ENCODE data around the gene LPCAT1.
"Not testable (repeated sequence)": the region's sequence is repeated elsewhere in the genome, so short reads cannot be mapped to it uniquely, and the experiment has no call there.

The LPCAT1 gene

DNA sequence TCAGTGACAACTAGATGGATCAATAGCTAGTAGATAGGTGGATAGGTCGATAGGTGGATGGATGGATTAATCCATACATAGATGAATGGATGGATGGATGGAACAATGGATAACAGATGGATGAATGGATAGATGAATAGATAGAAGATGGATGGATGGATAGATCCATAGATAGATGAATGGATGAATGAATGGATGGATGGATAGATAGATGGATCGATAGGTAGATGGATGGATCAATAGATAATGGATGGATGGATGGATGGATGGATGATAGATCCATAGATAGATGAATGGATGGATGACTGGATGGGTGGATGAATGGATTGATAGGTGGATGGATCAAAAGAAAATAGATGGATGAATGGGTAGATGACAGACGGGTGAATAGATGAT lies 83.7 kb downstream of the LPCAT1 start:
- DNase-seq: no peak

DNA sequence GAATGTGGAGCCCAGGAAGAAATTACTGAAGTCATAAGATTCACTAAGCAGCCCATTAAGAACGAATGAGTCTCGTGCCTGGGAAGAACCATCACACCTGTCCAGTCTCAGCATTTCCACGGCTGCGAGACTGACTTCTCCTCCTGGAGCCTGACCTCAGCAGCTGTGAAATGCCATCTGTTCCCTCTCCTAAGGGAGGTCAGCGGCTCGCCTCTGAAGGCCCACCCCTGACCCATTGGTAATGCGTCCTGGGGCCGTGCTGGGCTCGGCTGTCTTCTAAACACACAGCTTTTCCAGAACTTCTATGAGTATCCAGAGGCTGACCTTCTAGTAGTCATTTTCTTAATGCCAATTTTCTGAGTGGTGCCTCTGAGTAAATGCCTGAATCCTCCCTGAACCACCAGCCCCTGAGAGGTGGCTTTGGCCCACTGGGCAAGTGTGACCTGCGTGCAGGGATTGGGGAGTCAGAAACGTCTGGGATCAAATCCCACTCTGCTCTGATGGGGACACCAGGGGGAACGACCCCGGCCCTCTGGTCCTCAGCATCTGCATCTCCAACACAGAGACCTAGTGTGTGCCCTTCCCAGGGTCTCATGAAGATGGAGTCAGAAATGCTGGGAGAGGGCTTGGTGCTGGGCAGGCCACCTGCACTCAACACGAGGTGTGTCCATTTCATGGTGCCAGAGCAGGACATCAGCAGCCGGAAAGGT lies 84.2 kb downstream of the LPCAT1 start:
- no peak for DNase-seq

DNA sequence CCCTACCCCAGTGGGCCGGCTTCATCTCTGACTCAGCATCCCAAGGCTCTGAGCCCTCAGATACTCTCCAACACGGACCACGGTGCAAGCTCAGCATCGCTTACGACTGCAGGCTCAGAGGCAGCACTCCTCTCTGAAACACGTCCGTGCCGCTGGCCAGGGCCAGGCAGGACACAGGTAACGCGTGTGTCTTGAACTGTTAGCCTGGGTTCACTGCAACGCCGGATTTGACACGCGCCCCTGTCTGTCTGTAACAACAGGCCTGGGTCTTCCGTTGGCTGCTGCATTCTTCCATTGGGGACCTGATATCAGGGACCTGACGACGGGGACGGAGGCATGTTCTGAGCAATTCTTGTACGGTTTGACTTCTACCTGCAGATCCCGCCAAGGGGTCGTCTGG lies 84.9 kb downstream of the LPCAT1 start:
- no peak for DNase-seq

DNA sequence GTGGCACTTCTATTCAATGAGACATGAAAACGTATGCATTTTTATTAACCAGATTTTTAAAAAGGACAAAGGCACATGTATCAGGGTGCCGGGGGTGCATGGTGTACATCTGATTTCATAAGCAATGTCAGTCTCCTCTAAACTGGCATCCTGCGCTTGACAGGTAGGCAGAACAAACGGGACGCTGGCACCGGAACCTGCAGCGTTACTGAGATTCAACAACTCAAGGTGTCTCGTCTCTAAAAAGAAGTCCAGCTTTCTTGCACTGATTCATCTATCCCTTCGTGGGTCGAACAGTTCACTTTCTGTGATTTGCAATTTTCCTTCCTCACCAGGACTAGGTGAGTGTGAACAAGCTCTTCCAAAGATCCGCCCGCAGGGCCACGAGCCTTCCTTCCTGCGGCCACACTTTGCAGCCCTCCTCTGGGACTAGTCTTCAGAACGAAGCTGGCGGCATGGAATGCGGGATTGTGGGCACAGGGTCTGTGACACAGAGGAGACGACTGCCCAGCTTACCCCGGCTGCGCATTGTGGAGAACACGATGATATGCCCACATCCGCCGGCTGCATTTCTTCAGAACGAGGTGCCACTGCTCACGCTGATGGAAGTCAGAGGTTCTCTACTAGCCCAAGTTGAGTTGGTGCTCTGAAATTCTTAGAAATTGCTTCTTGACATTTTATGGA lies 85.7 kb downstream of the LPCAT1 start:
- DNase-seq: no peak

DNA sequence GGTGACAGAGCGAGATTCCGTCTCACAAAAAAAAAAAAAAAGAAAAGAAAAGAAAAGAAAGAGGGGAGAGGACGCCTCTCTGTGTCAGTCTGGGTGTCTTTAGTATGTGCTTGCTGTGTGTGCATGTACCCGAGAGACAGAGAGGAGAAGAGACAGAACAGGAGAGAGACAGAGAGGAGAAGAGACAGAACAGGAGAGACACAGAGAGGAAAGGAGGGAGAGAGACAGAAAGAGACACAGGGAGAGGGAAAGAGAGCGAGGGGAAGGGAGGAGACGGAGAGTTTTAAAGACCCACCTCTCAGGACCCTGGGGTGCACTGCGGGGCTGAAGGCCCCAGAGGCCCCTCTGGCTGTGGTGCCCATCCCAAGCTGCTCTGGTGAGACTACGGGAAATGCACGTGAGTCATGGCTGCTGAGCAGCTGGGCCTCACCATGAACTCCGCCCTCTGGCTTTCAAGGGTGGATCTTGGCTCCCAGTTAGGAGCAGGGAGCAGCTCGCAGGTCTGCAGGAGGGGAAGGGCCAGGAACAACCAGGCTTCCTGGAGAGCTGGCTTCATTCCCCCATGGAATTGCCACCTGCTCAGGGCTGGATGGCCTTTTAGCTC lies 86.4 kb downstream of the LPCAT1 start:
- DNase-seq: no peak

DNA sequence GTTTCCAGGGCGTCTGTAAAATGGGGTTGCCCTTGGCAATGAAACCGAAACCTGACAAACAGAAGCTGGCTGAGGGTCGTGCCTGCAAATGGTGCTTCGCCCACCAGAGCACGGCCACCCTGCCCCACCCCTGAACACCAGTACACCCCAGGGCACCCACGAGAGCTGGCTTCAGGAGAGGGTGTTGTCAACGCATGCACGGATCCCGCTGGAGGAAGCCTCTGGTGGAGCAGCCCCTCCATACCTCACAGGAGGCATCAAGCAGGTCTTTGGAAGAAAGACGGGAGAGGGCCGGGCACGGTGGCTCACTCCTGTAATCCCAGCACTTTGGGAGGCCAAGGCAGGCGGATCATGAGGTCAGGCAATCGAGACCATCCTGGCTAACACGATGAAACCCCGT lies 87.1 kb downstream of the LPCAT1 start:
- no peak for DNase-seq

DNA sequence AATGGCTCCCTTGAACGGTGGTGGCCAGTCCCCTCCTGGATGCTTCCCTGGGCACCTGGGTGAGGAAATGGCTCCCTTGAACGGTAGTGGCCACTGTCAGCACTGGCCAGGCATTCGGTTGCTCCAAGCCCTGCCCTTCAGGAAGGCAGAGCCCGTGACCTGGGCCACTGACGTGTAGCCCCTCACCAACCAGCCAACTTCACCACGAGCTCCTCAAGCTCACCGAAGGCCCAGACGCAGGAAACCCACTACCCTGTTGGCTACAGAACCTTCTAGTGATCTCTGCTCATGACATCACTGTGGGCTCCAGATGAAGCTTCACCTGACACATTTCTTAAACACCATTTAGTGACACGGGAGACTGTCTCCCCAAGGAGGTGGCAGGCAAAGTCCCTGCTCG lies 87.7 kb downstream of the LPCAT1 start:
- DNase-seq: no peak

DNA sequence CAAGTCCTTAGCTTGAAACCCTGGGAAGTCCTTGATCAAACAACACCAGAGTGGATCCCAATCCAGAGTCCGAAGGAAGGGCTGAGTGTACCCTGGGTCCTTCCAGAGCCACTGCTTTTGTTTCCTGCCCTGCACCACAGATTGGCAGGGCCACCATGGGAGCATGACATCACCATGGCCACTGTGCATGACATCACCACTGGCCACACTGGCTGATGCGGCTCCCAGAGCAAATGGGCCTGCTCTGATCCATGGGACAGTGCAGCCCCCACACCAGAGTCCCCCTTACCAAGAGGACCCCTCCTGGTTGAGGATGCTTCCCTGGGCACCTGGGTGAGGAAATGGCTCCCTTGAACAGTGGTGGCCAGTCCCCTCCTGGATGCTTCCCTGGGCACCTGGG lies 88.4 kb downstream of the LPCAT1 start:
- no peak for DNase-seq

DNA sequence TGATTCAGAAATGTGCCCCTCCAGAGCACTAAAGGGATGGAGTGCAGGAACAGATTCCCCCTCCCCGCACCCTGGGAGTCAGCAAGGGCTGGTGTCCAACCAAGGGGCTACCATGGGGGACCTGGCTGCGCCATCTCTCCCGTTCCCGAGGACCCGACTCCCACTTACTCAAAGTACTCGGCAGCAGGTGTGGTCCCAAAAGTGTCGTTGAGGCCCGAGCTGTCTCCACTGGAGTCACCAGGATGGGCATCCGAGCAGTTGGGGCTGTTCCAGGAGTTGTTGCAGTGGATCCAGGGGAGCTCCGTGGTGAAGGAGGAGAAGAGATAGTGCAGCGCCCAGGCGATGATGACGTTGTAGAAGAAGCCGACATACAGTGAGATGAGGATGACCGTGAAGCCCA lies 91.5 kb downstream of the LPCAT1 start:
- no peak for DNase-seq

DNA sequence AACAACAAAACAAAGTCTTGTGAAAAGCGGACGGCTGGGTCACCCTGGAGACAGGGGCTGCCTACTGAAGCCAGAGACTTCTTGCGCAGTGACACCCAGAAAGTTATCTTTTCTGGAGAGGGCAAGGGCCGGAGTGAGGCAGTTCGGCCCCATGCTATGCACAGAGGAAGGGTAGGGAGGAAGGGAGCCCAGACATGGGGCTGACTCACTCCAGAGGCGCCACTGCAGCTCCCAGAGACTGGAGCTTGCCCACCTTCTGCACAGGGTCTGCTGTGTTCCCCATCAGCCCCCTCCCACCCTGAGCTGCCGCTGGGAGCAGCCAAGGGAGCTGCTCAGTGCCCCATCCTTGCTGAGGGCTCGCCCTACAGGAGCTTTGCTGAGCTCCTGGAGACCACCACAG lies 91.9 kb downstream of the LPCAT1 start:
- no peak for DNase-seq

DNA sequence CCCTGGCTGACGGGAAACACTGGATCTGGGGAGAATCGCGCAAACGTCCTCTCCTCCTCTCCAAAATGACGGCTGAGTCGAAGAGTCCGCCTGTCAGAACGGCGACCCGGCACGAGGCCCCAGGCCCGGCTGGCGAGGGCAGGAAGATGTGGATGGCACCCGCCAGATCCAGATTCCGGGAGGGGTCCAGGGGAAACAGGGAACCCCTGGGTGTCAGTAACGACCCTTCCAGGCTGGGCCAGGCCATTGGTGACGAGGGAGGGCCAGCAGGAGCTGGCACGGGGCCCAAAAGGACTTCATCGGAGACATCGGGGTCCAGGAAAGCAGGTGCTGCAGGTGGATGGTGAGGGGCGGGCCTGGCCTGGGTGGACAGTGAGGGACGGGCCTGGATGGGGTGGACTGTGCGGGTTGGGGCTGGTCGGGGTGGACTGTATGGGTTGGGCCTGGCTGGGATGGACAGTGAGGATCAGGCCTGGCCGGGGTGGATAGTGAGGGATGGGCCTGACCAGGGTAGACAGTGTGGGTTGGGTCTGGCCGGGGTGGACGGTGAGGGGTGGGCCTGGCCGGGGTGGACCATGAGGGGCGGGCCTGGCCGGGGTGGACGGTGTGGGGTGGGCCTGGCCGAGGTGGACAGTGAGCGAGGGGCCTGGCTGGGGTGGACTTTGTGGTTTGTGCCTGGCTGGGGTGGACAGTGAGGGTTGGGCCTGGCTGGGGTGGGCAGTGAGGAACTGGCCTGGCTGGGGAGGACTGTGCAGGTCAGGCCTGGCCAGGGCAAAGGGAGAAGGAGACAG lies 92.5 kb downstream of the LPCAT1 start:
- DNase-seq: no peak

DNA sequence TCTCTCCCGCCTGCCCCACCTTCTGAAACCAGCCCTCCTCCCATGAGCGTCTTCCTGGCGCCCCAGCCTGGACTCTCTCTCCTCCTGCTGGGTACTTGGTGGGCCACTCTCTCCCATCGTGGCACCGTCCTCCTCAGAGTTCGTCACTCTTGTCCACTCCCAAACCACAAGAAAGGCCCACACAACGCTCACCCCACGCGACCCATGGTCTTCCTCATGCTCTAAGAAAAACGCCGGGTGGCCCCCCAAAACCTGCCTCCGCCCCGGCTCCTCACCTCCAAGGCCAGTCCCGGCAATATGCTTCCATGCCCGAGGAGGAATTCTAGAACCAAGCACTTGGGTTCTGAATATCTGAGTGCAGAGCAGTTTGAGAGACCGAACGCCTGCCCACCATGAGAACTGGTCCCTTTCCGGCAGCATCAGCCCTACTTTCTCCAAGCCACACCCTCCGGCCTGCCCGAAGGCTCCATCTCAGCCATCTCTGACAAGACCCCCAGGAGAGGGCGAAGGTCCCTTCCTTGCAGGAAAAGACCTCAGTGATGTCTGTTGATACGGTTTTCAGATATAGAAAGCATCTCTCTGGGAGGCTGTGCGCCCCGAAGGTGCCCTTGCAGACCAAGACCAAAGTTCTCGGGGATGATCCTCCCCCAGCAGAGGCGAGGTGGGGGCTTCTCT lies 93.5 kb downstream of the LPCAT1 start:
- no peak for DNase-seq

DNA sequence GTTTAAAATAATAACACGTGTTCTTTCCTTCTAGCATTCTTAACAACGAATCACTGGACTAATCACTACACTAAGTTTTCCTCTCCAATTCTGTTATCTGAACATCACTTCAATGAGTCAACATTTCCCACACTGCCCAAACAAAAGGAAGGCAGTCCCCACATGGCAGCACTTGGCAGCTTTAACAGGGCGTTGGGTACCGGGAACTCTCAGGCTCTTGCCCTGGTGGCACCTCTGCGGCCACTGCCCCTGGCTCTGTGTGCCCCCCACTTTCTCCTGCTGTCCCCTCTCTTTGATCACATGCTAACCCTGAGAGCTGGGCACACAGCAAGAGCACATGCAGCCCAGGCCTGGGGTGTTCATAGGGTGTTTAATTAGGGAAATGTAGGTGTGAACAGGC lies 94.3 kb downstream of the LPCAT1 start:
- DNase-seq: no peak

DNA sequence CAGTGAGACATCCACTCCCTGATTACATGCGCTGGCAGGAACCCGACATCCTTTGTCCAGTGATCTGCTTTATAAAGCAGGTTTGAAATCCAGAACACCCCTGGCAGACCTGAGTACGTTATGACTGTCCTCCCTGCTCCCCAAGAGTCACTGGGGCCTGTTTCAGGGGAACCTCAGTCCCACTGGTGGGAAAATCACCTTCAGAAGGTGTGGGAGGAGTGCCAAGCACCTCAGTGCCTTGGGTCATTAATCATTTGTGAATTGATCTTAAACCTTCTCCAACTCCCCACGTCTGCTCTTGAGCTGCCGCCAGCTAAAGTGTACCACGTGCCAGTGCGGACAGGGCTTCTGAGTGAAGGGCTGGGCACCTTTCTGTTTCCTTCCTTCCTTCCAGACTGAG lies 94.7 kb downstream of the LPCAT1 start:
- DNase-seq: no peak

DNA sequence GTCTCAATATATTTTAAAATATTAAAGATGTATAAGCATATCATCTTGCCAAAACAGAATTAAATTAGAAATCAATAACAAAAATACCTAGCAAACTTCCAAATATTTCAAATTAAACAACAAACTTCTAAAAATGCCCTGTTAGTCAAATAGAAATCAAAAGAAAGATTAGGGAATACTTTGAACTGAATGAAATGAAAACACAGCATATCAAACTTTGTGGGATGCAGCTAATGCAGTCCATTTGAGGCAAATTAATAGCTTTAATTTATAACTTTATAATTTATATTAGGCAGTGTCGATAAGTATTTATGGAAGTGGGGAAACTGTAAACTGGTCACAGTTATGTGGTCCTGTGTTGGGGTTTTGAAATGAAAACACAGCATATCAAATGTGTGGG lies 95.7 kb downstream of the LPCAT1 start:
- DNase-seq: no peak

DNA sequence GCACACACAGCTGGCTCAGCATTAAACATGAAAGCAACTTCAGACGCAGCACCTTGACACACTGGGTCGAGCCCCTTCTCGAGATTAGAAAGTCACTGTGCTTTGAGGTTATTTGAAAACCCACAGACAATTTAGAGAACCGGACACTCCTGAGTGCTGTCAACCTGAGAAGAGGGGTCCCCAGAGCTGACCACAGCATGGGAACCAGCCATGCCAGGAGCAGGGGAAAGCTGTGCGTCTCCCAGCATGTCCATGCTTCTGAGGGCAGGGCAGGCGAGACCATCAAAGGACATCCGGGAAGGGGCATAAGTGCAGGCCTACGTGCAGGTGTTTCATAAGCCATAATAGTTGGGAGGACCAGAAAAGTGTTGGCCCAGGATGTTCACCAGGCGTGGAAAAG lies 99.0 kb downstream of the LPCAT1 start:
- no peak for DNase-seq

DNA sequence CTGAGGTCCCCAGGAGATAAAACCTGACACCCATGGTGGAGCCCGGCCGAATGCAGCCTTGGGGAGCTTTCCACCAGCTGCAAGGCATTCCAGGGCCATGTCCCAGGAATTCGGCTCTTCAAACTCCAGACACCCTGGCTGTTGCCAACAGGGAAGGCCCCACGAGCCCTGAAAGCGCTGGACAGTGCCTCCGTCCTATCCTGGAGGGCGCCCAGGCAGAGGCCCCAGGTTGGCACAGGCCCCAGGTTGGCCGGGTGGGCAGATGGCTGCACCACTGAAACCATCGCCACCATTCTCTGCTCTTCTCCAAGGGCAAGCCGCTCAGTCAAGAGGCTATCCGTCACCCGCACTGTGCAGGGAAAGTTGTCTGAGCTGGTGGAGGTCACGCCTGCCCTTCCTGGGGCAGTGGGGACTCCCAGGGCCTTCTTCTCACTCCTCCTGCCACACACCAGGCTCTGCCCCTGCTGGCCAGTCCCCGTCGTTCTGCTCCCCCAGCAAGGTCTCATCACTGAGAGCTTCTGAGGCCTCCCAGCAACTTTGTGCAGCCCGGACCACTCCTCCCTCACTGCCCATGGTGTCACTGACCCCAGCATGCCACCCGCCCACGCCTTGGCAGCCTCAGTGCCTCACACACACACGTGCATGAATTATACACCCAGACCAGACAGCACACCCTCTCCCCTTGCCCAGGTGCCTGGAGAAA lies 99.7 kb downstream of the LPCAT1 start:
- no peak for DNase-seq

DNA sequence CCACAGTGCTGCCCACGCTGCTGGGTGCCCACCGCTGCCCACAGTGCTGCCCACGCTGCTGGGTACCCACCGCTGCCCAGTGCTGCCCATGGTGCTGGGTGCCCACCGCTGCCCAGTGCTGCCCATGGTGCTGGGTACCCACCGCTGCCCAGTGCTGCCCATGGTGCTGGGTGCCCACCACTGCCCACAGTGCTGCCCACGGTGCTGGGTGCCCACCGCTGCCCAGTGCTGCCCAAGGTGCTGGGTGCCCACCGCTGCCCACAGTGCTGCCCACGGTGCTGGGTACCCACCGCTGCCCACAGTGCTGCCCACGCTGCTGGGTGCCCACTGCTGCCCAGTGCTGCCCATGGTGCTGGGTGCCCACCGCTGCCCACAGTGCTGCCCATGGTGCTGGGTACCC lies 101.2 kb downstream of the LPCAT1 start:
- not testable (repeated sequence) for DNase-seq

DNA sequence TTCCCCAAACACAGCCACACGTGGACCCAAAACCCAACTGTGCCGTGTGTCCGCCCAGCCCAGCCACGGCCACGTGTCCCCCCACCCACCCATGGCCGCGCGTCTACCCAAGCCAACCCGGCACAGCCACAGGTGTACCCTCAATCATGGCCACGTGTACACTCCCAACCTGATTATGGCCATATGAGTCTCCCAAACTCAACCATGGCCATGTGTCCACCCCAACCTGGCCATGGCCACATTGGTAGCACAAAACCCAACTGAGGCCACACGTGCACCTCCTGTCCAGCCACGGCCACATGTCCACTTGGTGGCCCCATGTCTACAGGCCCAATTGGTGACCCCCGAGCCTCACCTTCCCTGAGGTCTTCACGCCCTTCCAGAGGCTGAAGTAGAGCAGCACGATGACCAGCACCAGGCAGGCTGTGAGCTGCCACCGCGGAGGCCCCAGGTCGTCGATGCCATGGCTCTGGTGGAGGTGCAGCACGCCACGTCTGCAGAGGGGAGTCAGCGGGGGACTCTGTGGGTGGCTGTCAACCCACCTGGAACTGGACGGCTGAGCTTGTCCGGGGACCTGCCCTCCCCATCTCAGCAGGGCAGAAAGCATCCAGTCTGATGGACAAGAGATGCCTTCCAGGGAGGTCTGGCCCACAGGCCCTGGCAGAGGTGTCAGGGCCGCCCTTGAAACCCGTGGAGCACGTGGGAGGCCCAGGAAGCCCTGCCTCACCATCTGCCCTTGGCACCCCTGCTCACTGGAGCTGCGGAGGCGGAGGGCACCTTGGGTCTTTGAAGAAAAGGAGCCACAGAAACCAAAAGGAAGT lies 102.0 kb downstream of the LPCAT1 start:
- no peak for DNase-seq

DNA sequence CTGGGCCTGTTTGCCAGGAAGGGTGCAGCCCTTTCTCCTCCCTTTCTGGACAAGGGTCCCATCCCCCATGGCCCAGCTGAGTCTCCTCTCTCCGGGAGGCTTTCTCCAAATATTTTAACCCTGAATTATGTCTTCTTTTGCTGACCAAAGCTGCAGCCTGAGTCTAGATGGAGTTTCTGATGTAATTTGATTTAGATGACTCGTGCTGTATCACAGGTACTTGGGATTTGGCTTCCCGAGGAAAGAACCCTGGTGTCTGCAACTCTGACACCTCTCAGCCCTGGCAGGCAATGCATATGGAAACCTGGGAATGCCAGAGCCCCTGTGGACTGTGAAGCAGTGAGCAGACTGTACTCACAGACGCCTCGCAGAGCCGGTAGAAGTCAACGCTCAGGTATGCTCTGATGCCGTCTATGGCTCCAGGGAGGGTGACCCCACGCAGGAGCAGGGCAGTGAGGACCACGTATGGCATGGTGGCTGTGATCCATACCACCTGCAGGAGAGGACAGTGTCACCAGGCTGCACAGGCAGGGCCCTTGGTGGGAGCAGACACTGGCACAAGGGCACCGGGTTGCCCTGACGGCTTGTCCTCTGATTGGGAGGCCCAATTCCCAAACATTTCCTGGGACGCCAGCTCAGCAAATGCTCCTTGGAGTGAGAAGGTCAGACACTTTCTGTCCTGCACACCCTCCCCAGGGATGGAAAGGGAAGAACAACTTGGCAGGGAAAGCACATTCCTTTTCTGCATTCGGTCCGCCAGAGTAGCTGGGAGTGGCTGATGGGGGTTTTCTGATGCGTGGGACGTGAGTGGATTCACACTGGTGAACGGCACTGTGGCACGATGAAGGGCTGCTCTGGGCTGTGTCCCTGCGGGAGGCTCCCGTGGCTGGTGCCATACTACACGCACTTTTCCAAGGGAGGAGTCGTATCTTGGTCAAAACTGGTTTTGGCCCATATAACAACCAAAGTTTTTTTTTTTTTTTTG lies 103.3 kb downstream of the LPCAT1 start:
- no peak for DNase-seq
